OCI-LY1 (cell line): ENCODE measurements around the gene C1orf122.

Experiments used
- H2AFZ ChIP-seq: fragments of 200-600 bp; sonication (generic), shearing (Covaris generic); 2 replicates; pipeline ENCODE4 v1.6.0; 2014; ENCODE audit warnings: antibody characterized with exemption, mild to moderate bottlenecking, low read length
- H3F3A ChIP-seq: fragments of 200-600 bp; sonication (generic), shearing (Covaris generic); 2 replicates; pipeline ENCODE4 v1.6.0; 2014; ENCODE audit warnings: mild to moderate bottlenecking, antibody characterized with exemption, low read length, moderate library complexity; ENCODE audit not compliant: insufficient read depth
- H3K27ac ChIP-seq: fragments of 200-600 bp; sonication (generic); 2 replicates; pipeline ENCODE4 v1.5.1; 2014; ENCODE audit warnings: low read length, mixed run types, mild to moderate bottlenecking, low read depth; ENCODE audit not compliant: poor library complexity, severe bottlenecking
- H3K27me3 ChIP-seq: fragments of 200-600 bp; sonication (generic); 2 replicates; pipeline ENCODE4 v1.6.0; 2014; ENCODE audit warnings: antibody characterized with exemption, mild to moderate bottlenecking, low read length, moderate library complexity; ENCODE audit not compliant: insufficient read depth
- H3K36me3 ChIP-seq: fragments of 200-600 bp; sonication (generic); 2 replicates; pipeline ENCODE4 v1.6.1; 2014; ENCODE audit warnings: mild to moderate bottlenecking, antibody characterized with exemption, low read length, moderate library complexity, mixed read lengths; ENCODE audit not compliant: insufficient read depth
- H3K4me1 ChIP-seq: fragments of 200-600 bp; sonication (generic); 2 replicates; pipeline ENCODE4 v1.5.1; 2014; ENCODE audit warnings: mild to moderate bottlenecking, low read length, moderate library complexity; ENCODE audit not compliant: insufficient read depth, severe bottlenecking
- H3K4me2 ChIP-seq: fragments of 200-600 bp; sonication (generic), shearing (Covaris generic); 2 replicates; pipeline ENCODE4 v1.6.1; 2014; ENCODE audit warnings: low read length
- H3K4me3 ChIP-seq: fragments of 200-600 bp; sonication (generic); 2 replicates; pipeline ENCODE4 v1.5.1; 2014; ENCODE audit warnings: low read length, low read depth, mild to moderate bottlenecking, mixed read lengths; ENCODE audit not compliant: poor library complexity, severe bottlenecking
- H3K79me2 ChIP-seq: fragments of 200-600 bp; shearing (Covaris generic); 2 replicates; pipeline ENCODE4 v1.6.1; 2016; ENCODE audit warnings: mixed run types, low read length, mixed read lengths; ENCODE audit not compliant: insufficient read depth
- H3K9ac ChIP-seq: fragments of 200-600 bp; sonication (generic), shearing (Covaris generic); 2 replicates; pipeline ENCODE4 v1.6.1; 2014; ENCODE audit warnings: mild to moderate bottlenecking, low read length, mixed read lengths
- H3K9me2 ChIP-seq: fragments of 200-600 bp; sonication (generic), shearing (Covaris generic); 2 replicates; pipeline ENCODE4 v1.6.1; 2014; ENCODE audit warnings: low read depth, mild to moderate bottlenecking, low read length, mixed read lengths
- H3K9me3 ChIP-seq: fragments of 200-600 bp; shearing (Covaris generic); 2 replicates; pipeline ENCODE4 v1.6.1; 2014; ENCODE audit warnings: low read length, mixed read lengths
- H4K20me1 ChIP-seq: fragments of 200-600 bp; sonication (generic), shearing (Covaris generic); 2 replicates; pipeline ENCODE4 v1.6.0; 2016; ENCODE audit warnings: mild to moderate bottlenecking, low read length; ENCODE audit not compliant: insufficient read depth
- CTCF ChIP-seq: fragments of 200-600 bp; sonication (generic), shearing (Covaris generic); IDR thresholded peaks from 2 replicates; pipeline ENCODE4 v1.5.1; 2017; ENCODE audit warnings: mild to moderate bottlenecking, antibody characterized with exemption, low read length, moderate library complexity, mixed read lengths
- EZH2 ChIP-seq: fragments of 200-600 bp; sonication (generic), shearing (Covaris generic); IDR thresholded peaks from 2 replicates; pipeline ENCODE4 v1.8.0; 2017; ENCODE audit warnings: borderline replicate concordance, mixed run types, mild to moderate bottlenecking, antibody characterized with exemption, low read length, moderate library complexity, mixed read lengths

C1orf122 gene

GRCh38 chr1:37854406-37854805 is 46.8 kb downstream of the C1orf122 start:
- TF ChIP-seq CTCF (no peak), EZH2 (no peak)
- H3K27me3 ChIP-seq, result no peaks in the 10 kb centered on the region

More at GRCh38 chr1:37854406-37854805, 46.8 kb downstream of the C1orf122 start:
- H3K79me2 ChIP-seq, result peaks cover 28% of the 10 kb centered on the region
- no peaks in the 10 kb centered on the region for H4K20me1 ChIP-seq
- H3K9me3 ChIP-seq, result no peaks in the 10 kb centered on the region
- H3K36me3 ChIP-seq, result peaks cover 37% of the 10 kb centered on the region; the same call in 1 of the 2 replicates
- no peaks in the 10 kb centered on the region for H3K9me2 ChIP-seq
- no peak overlapping the region for H3K4me2 ChIP-seq
- no peak overlapping the region for H3K9ac ChIP-seq
- no peaks in the 10 kb centered on the region for H3F3A ChIP-seq
- no peak overlapping the region for H3K4me3 ChIP-seq
- H2AFZ ChIP-seq, result no peak overlapping the region
- no peak overlapping the region for H3K27ac ChIP-seq
- peaks cover 22% of the 10 kb centered on the region for H3K4me1 ChIP-seq
